GM19328 (cell line): ENCODE measurements around the gene SLC13A5.
"Not testable (repeated sequence)": the region's sequence is repeated elsewhere in the genome, so short reads cannot be mapped to it uniquely, and the experiment has no call there.

Experiments
- ATAC-seq: cut with Tn5 transposase; IDR thresholded peaks from one replicate; pipeline ENCODE4 v1.9.1; 2021; ENCODE audit warnings: mild to moderate bottlenecking, moderate library complexity; ENCODE audit not compliant: unreplicated experiment

The SLC13A5 gene

DNA sequence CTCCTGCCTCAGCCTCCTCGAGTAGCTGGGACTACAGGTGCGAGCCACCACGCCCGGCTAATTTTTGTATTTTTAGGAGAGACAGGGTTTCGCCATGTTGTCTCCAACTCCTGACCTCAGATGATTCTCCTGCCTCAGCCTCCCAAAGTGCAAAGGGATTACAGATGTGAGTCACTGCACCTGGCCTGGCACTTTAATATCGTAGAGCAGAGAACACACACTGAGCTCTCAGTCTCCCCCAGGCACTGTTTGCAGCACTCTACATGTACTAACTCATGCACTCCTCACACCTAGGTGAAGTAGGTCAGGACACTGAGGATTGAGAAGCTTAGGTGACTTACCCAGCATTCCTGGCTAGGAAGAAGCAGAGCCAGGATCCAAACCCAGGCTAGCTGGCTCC is 46.6 kb downstream of the SLC13A5 start:
- ATAC-seq, result no peak

DNA sequence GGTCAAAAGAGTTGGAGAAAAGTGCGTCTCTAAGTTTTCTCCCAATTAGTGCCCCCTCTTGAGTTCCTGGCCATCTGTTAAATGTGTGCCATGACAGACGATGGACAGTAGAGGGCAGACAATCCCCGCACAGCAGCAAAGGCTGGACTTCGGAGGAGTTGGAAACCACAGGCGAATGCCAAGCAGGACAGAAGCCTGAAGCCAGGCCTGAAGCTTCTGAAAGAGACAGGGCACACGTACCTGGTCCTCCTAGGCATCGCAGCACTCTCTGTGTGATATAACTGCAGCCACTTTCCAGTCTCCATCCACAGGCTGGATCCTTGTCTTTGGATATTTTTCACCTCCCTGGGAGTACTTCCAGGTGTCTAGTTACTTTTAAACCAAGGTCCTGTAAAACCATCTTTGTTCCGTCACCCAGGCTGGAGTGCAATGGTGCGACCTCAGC is 47.1 kb downstream of the SLC13A5 start:
- ATAC-seq, result no peak

DNA sequence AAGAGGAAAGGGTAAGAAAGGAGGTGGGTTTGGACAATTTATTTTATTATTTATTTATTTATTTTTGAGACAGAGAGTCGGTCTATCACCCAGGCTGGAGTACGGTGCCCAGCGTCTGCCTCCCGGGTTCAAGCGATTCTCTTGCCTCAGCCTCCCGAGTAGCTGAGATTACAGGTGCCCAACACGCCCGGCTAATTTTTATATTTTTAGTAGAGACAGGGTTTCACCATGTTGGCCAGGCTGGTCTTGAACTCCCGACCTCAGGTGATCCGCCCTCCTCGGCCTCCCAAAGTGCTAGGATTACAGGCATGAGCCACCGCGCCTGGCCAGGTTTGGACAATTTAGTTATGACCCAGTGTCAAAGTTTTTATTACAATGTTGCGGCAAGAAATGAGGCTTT is 50.0 kb downstream of the SLC13A5 start:
- ATAC-seq, result not testable (repeated sequence)

DNA sequence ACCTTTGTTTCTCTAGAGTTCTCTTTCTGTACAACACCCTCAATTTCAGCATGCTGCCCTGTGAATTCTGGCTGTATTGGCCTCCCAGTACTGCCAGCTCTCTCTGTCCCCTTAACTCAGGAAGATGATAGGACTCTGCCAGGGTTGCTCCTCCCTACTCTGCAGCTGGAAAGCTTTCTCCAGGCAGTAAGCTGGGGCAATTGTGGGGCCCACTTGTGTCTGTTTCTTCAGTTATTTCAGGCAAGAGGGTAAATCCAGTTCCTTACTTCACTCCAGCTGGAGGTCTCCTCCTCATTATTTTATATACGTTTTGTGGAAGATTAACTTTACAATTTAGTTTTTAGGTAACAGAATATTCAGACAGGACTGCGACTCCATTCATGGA is 51.7 kb downstream of the SLC13A5 start:
- ATAC-seq, result no peak

DNA sequence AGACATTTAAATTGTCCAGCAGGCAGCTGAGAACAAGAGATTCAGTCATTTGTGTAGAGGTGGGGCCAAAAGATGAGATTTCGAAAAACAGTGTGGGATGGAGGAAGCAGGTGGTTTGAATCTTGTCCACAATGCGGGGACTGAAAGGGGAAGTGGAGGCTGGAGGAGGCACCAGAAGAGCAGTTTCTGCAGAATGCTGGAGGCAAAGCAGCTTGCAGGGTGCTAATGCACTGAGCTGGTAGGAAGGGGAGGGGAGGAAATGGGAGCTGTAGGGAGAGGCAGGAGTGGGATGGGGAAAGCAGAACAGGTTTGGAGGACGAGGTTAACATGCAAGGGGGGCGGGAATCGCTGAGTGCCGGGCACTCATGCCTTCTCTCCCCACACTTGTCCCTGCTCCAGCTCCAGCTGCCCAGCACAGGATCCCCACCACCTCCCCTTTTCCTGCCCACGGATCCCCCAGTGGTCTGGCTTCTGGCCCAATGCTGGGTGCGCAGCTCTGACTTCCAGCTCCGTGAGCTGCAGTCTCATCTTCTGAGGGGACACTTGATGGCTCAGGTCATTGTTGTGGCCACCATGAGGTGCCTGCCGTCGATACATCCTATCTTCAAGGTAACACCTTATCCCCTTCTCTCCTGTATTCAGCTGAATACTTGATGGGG is 52.2 kb downstream of the SLC13A5 start:
- ATAC-seq, result peak; percentile 65

DNA sequence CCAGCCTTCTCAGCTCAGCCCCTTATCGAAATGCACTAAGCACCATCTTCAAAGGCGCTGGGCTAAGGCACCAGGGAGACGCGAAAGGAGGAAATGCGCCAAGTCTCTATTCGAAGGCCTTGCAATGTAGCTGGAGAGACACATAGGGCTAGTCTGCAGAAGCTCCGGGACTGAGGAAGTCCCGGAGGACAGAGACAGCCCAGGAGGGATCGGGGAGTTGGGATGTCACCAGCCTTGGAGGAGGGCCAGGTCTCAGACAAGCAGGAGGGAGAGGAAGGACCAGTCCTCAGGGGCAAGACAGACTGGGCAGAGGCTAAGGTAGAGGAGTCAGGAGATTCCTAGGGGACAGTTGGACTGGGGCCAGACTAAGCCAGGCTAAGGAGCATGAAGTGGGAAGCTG is 53.1 kb downstream of the SLC13A5 start:
- ATAC-seq, result no peak

DNA sequence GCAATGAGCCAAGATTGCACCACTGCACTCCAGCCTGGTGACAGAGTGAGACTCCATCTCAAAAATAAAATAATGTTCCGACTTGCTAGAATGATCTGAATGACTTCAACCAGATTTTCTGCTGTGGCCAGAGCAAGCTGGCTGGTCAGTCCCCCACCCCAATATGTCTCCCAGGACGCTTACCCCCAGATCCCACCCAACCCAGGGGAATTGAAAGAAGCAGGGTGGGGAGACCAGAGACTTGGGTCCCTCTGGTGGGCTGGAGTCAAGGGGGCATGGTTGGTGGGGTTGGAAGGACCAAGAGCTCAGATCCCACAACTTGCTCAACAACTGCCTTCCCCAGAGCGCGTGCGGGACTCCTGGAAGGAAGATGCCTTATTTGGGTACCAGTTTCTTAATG is 54.8 kb downstream of the SLC13A5 start:
- ATAC-seq, result not testable (repeated sequence)

DNA sequence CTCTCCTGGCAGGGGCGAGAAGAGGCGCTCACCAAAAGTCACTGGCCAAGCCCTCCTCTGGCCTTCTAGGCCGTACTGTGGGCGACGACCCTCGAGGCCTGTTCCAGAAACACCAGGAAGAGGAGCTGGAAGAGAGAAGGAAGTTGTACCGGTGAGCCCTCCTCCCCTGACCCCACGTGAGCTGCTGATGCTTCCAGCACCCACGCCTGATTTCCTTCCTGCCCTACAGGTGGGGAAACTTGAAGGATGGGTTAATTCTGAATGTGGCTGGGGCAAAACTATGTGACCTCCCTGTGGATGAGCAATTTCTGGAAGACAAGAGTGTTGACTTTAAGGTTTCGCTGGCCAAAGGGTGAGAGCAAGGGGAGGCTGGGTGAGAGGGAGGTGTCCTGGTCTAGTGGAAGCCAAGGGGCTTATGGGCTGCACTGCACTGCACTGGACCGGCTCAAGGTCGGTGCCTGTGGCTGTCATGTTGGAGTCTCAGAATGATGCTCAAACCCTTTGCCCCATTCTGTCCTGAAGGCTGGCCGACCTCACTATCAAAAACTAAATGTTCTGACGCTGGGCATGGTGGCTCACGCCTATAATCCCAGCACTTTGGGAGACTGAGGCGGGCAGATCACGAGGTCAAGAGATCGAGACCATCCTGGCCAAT is 55.4 kb downstream of the SLC13A5 start:
- no peak for ATAC-seq

DNA sequence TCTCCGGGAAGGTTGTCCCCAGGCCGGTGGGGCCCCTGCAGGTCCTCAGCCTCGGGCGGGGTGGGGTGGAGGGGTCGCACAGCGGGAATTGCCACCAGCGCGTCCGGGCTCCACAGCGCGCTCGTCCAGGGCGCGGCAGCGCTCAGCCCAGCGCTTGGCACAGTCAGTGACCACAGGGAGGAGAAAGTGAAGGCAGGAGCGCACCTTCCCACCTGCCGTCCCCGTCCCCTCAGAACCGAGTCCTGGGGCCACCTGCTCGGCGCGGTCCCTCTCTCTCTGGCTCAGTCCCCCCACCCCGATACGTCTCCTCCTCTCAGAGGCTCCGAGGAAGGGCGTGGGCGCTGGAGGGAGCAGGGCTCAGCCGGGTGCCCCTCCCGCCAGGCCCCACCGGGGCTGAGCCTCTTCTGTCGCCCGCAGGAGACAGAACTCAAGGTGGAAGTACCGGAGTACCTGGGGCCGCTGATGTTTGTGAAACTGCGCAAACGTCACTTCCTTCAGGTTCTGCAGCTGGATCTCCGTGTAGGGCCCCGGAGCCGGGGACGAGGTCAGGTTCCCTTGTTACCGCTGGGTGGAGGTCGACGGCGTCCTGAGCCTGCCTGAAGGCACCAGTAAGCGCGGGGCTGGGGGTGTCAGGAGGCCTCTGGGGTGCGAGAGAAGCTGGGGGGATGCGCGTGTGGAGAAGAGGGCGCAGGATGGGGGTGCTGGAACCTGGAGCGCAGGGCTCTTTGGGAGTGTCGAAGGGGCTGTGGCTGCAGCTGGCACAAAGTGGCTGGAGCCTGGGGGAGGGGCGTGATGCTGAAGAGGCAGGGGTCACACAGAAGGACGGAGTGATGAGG is 56.2 kb downstream of the SLC13A5 start:
- ATAC-seq, result not testable (repeated sequence)

DNA sequence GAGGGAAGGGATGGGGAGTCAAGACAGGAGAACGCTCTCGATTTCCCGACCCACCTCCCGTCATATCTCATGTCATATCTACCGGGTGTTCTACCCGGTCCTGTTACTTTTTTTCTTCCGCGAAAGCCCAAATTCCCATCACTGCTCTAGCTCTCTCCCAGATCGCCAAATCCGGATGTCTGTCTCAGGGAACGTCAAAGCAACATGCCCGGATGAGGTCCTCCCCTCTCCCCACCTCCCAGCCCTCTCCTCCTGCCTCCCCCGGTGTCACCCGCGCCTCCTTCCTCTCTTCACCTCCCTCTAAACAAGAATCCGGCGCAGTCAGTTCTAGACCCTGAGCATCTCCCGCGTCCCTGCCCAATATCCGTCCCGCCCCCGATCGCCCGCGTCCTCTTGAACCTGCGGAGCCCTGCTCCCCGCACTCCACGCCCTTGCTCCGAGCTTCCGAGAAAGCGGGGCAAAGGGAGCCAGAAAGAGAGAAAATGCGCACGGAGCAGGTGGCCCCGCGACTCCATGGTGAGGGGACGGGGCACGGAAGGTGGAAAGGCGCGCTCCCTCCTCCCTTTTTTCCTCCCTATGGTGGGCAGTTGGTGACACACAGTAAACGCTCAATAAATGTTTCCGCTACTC is 57.3 kb downstream of the SLC13A5 start:
- ATAC-seq, result not testable (repeated sequence)

DNA sequence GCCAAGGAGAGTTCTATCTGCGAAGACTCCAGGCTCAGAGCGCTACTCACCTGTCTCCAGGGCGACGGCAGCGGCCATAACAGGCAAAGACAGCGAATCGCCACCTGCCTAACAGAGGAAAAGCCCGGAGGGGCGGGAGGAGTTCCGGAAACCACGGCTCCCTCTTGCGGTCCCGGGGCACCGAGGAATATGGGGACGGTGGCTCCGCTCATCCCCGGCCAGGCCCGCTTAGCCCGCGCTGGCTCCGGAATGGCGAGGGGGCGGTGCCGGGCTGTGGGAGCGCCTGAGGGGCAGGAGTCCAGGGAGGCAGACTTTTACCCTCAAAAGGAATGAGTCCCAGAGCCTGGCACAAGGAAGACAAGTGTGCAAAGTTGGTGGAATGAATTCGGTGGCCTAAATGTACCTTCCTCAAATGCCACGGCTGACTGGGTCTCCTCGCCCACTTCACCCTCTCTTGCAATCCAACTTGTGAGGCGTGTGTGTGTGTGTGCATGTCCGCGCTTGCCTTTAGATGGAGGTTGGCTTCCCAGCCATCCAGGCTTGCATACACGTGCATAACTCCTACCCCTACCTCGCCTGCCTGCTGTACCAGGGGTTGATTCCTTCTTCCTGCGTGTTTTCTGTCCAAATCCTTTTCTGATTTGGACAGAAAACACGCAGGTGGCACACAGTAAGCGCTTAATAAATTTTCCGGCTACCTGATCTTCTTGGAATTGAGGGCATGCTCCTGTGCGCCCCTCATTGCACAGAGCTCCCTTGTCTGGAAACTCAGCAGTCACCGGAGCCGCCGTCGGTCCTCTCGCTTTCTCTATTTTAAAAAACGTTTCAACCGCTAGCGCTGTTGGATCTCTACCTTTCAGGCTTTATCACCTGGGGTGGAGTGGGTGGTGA is 58.1 kb downstream of the SLC13A5 start:
- ATAC-seq, result no peak

DNA sequence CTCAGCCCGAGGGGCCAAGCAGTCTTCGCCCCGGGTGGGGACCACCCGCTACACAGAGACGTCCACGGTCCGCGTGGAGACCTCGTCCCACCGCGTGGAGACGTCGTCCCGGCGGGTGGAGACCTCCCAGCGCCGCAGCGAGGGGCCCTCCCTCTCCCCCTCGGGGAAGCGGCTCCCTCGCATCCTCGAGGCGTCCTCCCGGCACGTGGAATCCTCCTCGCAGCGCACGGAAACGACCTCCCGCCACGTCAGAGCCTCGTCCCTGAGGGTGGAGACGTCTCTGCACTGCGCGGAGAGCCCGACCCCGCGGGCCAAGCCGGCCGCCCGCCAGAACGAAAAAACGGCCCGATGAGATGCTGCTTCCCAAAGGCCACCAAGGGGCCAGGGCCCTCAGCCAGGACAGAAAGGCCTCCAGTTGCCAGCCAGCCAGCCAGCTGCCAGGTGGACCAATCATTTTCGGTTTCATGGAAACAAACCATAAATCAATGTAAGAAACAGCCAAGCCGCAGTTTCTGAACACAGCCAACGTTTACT is 61.2 kb downstream of the SLC13A5 start:
- no peak for ATAC-seq

DNA sequence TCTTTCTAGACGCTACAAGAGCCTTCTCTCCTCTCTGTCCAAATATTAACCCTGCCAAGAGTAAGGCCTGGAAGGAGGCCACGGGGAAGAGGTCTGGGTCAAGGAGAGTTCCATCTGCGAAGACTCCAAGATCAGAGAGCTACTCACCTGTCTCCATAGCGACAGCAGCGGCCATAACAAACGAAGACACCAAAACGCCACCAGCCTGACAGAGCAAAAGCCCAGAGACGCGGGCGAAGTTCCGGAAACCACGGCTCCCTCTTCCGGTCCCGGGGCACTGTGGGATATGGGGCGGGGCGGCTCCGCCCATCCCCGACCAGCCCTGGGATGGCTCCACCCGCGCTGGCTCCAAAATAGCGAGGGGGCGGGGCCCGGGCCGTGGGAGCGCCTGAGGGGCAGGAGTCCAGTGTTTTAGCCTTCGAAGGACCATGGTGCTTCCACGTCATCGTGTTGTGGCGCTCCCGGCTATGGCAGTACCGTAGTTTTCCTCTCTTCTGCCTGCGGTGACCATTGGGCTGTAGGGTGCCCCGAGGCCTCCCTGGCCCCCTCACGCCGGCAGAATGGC is 61.7 kb downstream of the SLC13A5 start, which contains the start of the genes C17orf100 and MED31:
Gene C17orf100, plus strand, starts transcription at position 409 of the 565 bp plus-strand sequence. Its CDS starts 152 bp downstream, at position 561.
Gene MED31, minus strand, starts transcription at position 252 of the 565 bp plus-strand sequence. Its CDS starts 77 bp downstream, at position 175.
- peak; percentile 94 for ATAC-seq

DNA sequence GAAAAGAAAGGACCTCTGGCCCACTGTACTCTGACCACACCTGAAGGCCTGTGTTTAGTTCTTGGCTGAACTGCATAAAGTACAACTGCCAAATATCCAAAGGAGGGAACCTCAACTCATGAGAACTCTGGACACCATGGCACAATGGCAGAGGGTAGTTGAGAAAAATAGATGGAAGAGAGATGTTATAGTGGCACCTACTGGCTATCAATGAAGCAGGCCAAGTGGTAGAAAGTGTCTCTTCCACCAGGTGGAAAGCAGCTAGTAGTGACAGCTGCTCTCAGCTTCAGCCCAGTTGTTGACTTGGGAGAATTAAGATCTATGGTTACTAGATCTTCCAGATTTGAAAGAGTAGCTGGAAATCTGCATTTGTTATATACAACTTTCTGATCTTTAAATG is 65.0 kb downstream of the SLC13A5 start:
- ATAC-seq, result no peak

DNA sequence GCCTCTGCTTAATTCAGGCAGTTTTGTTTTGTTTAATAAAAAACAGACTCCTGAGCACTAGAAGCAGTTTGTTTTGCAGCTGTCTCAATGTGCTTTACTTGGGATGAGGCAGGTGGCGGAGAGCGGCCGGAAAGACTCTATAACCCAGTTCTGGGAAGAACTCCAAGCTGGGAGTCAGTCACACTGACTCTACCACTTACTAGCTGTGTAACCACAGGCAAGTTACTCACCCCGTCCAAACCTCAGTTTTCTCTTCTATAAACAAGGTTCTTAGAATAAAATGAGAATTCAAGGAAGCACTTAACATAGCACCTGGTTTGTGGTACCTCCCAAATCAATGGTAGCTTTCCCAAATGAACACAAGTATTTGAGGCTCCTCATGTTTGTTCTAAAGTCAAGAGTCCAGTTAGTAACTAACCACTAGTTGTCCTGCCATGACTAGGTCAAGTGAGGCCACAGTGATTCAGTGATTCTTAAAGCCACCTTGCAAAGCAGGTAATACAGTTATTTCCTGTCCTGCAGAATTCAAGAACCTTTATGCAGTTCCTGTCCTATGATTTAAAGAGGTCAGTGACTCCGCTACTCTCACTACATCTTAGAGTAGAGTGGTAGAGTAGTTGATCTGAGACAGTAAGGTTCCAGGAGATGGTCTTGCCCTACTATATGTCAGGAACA is 69.6 kb downstream of the SLC13A5 start:
- ATAC-seq, result no peak

DNA sequence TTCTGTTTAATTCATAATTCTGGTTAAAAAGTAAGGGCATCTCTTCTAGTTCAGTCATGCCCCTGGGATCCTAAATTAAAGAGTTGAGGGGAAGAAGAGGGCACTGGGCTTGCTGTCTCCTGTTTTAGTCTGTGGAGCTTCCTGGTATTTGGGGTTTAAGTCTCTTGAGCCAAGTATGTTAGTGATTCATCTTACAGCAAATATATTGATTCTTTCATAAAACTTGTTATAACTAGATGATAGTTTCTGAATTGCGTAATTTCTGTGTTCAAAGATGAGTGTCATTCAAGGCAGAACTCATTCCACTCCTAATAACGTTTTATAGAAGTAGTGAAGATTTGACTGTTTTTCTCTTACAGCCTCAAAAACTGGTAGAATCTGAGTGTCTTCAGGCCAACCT is 70.6 kb downstream of the SLC13A5 start:
- ATAC-seq, result no peak

DNA sequence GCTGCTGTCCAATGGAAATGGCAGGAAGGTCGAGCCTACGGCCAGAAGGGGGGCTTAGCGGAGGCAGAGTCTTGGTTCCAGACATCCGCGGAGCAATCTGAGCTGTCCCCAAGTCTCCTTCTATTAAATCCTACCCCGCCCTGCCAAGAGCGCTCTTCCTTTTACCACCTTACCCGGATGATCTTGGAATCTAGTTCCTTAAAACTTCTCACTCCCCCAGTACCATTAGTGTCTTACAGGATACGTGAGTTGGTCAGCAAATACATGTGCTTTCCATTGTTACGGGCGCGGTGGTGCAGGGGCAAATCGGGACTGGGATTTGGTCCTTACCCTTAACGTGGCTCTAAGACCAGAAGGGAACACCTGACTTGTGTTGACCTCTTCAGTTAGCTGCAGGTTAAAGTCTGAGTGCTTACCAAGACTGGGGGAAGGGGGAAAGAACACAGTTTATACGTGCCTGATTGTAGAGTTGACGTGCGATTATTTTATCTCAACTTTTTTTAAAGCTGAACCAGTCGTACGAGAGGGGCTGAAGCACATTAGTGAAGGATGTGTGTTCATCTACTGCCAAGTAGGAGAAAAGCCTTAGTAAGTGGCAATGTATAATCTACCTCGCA is 71.8 kb downstream of the SLC13A5 start:
- no peak for ATAC-seq

DNA sequence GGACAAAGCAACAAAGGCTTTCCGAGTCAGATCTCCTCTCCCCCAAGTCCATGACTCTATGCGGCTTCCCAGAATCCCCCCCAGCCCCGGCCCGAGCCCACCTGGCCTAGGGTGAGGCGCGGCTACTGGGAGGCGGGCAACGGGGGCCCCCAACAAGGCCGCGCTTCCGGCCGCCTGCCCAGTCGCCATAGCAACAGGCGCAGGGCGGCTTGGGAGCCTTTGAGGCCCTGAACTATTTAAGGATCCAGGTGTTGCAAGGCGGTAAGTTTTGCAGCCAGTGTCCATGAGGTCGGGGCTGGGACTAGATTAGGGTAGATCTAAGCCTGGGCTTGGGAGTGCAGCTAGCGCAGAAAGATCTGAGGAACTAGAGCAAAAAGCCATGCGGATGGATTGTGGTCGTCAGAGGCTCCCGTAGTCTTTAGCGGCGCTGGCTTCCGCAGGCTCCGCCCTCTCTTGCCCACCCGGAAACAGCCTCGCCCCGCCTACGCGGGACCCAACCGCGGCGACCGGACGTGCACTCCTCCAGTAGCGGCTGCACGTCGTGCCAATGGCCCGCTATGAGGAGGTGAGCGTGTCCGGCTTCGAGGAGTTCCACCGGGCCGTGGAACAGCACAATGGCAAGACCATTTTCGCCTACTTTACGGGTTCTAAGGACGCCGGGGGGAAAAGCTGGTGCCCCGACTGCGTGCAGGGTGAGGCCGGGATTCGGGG is 72.5 kb downstream of the SLC13A5 start, which contains the start of the genes KIAA0753 and TXNDC17:
Gene KIAA0753, minus strand, starts transcription at position 176 of the 711 bp plus-strand sequence. CDS start 5,608 bp downstream, outside the sequence.
Gene TXNDC17, plus strand, starts transcription at position 525 of the 711 bp plus-strand sequence. Its CDS starts 23 bp downstream, at position 548.
- peak; percentile 85 for ATAC-seq
